HG03060 (cell line): Measurements from ENCODE around the gene GRIN3B.

ENCODE experiments used
- ATAC-seq: cut with Tn5 transposase; IDR thresholded peaks from one replicate; pipeline ENCODE4 v1.9.1; 2021; ENCODE audit warnings: low read depth, moderate number of reproducible peaks; ENCODE audit not compliant: unreplicated experiment

Gene GRIN3B

DNA sequence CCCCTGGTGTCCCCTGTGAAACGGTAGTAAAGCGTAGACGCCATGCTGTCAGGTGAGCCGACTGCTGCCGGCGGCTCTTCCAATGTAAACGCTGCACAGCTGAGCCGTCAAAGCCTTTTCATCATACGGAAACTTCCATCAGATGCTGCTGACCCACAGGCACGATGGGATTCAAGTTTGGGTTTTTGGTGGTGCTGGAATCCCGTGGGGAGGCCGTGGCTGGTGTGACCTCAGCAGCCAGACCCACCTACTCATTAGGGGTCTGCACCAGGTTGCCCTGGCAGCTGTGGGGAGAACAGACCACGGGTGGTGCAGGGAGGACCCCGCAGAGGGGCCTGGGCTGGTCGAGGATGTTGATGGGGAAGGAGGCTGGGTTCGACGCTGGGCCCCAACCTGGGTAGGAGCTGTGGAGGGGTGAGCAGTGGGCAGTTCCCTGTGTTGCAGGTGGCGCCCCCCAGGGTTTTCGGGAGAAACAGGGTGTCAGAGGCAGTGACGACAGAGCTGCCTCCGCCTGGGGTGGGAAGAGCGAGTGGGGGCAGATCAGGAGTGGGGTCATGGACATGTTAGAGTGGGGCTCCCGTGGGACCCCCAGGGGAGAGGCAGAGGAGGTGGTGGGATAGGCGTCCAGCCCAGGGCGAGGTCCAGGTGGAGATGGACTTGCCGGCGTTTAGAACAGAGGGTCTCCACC lies 6.6 kb downstream of the GRIN3B start:
- no peak for ATAC-seq

- no peak for ATAC-seq
Measured at GRCh38 chr19:1007399-1008251, 7.4 kb downstream of the GRIN3B start.

DNA sequence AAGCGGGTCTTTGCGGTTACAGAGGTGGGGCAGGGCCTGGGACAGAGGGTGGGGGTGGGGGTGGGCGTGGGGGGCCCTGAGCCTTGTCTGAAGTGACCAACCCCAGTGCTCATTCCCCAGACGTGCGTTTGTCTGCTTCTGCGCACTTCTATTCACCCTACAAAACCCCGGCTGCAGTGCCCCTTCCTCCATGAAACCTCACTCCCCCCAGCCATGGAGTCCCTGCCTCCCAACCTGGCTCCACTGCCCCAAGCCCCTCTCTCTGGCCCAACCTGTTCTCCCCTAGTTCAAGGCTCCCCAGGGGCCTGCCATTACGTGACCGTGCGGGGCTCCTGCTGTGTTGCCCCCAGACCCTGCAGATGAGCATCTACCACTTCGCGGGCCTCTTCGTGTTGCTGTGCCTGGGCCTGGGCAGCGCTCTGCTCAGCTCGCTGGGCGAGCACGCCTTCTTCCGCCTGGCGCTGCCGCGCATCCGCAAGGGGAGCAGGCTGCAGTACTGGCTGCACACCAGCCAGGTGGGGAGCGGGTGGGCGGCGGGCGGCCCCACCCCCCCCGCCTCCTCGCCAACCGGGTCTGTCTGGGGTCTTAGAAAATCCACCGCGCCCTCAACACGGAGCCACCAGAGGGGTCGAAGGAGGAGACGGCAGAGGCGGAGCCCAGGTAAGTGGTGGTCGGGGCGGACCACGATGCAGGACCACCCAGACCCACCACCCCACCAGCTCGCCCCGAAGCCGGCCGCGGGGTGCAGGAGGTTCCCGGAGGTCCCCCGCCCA lies 8.2 kb downstream of the GRIN3B start:
- ATAC-seq = no peak

- ATAC-seq = no peak
Measured at GRCh38 chr19:1009041-1009980, 9.1 kb downstream of the GRIN3B start.

DNA sequence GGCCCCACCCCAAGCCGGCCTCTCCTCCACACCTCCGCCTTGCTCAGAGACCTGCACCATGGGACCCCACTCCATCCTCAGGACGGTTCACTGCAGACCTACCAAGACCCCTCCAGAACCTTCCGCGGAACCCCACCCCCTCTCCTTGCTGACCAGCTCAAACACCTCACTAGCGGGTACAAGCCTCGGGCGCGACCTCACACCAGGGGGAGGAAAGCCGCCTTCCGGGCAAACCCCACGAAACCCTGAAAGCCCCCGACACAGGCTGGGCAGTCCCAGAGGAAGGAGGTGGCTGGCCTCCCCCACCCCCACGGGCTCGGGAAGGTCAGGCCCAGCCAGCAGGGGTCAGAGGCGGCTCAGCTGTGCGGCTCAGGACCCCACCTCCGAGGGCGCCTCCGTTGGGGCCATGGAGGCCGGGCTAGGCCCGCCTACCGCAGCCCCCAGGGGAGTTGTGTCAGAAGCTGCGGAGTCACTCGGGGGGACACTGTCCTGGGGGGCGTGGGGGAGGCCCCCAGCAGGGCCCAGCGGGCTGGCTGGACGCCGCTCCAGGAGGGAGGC lies 9.8 kb downstream of the GRIN3B start:
- no peak for ATAC-seq

GRCh38 chr19:1010586-1011510 lies 10.6 kb downstream of the GRIN3B start:
- no peak for ATAC-seq

- ATAC-seq = no peak
Measured at GRCh38 chr19:1011831-1012333, 11.7 kb downstream of the GRIN3B start.

- no peak for ATAC-seq
Measured at GRCh38 chr19:1012334-1012733, 12.1 kb downstream of the GRIN3B start.

- no peak for ATAC-seq
Measured at GRCh38 chr19:1013218-1013617, 13.0 kb downstream of the GRIN3B start.

GRCh38 chr19:1014161-1015060 lies 14.2 kb downstream of the GRIN3B start:
- no peak for ATAC-seq

GRCh38 chr19:1015061-1015781 lies 15.0 kb downstream of the GRIN3B start:
- no peak for ATAC-seq

DNA sequence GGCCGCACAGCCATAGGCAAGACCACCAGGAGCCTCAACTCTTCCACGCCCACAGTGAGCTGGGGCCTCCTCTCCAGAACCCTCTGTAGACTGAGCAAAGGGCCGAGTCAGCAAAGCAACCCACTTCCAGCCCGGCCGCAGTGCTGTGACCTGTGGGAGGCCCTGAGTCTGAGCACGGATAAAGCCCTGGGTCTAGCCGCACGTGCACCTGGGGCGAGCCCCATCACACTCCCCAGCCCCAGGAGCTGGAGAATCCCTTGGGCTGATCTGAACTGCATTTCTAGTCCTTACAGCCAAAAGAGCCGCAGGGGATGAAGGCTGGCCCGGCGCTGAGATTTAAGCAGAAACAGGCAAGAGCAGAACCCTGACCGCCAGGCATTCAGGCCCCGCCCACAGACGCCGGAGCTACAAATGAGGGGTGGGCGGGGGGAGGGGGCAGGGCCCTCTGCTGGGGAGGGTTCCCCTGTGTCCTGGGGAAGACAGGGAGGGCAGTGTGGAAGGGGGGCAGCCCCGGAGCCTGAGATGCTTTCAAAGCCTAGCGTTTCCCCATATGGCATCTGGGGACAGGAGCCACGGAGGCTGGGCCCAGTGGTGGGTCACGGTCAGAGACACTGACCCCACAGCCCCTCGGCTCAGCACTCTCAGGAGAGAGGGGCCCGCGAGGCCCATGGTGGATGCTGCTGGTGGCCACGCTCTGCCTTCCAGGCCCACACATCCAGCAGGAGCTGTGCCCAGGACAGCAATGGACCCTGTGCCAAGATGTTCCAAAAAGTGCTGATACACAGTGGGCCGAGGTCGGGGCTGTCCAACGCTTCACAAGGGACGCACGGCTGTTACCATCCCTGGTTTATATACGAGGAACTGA lies 15.8 kb downstream of the GRIN3B start:
- ATAC-seq = no peak

- ATAC-seq = no peak
Measured at GRCh38 chr19:1016647-1017114, 16.5 kb downstream of the GRIN3B start.

DNA sequence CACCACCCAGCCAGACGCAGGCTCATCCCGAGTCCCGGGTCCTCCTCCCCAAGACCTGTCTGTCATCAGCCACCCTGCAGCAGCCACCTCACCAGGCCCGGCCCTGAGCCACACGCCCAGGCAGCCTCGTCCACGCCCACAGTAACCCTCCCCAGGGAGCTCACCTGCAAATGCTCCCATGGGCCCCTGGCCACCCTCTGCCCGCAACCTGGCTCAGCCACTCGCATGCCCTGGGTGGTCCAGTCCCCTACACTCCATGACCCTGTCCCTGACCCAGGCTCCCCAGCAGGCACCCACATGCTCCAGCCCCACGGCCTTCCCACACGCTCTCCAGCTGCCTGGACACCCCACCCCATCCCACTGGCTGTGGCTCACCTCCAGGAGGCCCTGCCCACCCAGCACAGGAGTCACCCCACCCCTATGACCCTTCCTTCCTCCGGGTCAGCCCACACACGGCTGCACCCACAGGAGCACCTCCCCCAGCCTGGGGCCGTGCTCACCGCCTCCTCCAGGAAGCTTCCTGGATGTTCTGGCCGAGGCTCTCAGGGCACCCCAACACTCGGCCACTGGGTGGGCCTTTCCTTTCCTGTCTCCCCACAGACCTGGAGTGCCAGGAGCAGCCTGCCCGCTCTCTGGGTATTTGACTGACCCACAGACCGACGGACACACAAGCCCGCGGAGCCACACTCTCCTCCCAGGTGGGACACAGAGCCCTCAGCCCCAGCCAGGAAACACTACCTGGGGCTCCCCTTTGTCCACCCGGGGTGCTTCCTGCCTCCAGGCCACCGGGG lies 17.1 kb downstream of the GRIN3B start:
- ATAC-seq = no peak

DNA sequence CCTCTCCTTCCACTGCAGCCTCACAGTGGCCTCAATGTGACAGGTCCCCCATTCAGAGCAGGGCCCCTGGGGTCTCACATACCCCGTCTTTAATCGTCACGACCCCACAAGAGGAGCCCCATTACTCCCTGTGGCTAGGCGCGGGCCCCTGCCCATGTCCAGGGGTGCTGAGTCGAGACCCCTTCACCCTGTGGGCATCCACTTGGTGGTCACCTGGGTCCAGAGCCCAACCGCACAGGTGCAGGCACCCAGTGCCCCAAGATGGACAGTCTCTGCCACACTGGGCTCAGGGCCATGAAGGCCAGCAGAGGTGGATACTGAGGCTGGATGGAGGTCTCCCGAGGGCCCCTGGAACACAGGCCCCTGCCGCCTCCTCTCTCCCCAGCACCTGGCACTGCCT lies 17.7 kb downstream of the GRIN3B start:
- no peak for ATAC-seq
